HK-2 (cell line): ENCODE results near the gene GPBP1.
"Not testable (repeated sequence)": the region's sequence is repeated elsewhere in the genome, so short reads cannot be mapped to it uniquely, and the experiment has no call there.

Experiments used
- DNase-seq: peaks from one replicate; pipeline ENCODE4 v3.0.0-alpha.2; 2018; ENCODE audit not compliant: unreplicated experiment

GPBP1 gene

DNA sequence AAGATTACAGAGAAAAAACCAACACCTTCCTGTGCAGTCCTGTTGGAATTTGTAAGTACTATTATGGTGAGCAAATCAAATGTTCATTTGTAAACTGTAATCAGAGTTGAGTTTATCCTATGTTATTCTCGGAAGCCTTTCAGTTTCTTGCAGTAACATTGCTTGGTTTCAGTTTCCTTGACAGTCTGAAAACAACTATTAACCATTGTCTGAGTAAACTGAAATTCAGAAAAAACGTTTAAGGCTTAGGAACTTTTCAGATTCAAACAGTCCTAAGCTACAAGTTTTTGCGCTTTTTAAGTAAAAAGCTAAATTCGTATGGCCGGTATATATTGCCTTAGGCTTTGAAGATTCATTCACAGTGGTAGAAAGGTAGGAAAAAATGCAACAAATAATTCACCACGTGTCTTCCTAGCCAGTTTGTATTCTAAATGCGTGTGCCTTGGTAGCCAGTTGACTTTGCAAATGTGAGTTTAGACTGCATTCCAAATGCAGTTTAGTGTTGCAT is 2.5 kb downstream of the GPBP1 start:
- DNase-seq: no peak

DNA sequence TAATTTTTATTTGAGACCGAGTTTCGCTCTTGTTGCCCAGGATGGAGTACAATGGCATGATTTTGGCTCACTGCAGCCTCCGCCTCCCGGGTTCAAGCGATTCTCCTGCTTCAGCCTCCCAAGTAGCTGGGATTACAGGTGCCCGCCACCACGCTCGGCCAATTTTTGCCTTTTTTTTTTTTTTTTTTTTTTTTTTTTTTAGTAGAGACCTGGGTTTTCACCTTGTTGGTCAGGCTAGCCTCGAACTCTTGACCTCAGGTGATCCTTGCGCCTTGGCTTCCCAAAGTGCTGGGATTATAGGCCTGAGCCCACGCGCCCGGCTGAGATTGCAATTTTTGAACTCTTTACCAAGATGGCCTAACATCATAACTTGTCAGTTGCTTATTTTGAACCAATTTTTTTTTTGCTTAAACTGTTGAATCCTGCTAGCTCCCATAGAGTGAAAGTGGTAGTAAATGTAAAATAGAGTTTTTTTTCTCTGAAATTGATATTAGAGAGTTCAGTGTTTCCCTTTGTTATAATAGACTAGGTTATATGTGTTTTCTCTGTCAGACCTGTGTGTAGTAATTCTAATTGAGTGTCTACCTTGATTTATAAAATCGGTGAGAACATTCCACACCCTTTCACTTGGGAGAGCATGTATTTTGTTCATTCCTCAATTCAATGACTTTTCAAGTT is 3.8 kb downstream of the GPBP1 start:
- DNase-seq: no peak

DNA sequence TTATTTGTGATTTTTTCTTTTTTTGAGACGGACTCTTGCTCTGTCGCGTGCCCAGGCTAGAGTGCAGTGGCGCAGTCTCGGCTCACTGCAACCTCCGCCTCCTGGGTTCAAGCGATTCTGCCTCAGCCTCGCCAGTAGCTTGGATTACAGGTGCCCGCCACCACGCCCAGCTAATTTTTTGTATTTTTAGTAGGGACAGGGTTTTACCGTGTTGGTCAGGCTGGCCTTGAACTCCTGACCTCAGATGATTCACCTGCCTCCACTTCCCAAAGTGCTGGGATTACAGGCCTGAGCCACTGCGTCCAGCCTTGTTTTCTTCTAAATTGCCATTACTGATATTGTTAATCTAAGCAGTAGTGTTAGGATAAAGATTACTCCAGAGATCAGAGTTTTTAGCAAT is 4.4 kb downstream of the GPBP1 start:
- not testable (repeated sequence) for DNase-seq

DNA sequence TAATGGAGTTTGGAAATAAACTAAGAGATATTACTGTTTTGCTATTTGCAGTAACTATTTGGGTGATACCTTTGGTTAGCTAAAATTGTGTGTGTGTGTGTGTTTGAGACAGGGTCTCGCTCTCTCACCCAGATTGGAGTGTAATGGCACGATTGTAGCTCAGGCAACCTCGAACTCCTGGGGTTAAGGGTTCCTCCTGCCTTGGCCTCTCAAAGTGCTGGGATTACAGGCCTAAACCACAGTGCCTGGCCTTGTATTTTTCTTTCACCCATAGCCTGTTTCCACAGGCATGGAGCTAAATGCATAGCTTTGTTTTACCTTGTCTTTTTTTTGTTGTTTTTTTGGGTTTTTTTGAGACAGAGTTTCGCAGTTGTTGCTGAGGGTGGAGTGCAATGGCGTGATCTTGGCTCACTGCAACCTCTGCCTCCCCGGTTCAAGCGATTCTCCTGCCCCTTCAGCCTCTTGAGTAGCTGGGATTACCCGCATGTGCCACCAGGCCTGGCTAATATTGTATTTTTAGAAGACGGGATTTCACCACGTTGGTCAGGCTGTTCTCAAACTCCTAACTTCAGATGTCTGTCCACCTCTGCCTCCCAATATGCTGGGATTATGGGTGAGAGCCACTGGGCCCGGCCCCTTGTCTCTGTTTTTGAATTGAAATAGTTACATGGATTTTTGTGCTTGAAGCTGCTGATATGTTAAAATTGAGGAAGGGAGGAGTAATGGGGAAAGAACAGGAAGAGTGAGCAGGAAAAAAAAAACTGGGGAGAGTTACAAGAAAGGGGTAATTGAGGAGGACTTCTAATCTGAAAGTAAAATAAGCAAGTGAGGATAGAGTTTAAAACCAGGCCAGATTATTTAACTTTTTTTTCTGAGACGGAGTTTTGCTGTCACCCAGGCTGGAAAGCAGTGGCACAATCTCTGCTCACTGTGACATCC is 5.7 kb downstream of the GPBP1 start:
- DNase-seq: no peak

DNA sequence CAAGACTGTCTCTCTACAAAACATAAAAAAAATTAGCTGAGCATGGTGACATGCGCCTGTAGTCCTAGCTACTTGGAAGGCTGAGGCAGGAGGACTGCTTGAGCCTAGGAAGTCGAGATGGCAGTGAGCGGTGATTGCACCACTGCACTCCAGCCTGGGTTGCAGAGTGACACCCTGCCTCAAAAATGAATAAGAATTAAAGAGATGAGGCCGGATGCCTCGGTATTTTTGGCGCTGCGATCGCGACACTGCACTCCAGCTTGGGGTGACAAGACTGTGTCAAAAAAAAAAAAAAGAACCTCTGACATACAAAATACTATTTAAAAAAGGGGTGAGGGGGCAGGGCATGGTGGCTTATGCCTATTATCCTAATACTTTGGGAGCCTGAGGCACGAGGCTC is 7.3 kb downstream of the GPBP1 start:
- no peak for DNase-seq

DNA sequence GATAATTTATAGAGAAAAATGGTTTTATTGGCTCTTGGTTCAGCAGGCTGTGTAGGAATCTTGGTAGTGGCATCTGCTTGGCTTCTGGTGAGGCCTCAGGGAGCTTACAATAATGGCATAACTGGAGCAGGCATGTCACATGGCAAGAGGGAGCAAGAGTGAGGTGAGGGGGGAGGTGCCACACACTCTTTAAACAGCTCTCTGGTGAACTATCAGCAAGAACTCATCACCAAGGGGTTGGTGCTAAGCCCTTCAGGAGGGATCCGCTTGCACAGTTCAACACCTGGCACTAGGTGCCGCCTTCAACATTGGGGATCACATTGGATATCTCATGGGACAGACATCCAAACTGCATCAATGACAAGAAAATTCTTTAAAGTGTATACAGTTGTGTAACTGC is 10.5 kb downstream of the GPBP1 start:
- DNase-seq: no peak

DNA sequence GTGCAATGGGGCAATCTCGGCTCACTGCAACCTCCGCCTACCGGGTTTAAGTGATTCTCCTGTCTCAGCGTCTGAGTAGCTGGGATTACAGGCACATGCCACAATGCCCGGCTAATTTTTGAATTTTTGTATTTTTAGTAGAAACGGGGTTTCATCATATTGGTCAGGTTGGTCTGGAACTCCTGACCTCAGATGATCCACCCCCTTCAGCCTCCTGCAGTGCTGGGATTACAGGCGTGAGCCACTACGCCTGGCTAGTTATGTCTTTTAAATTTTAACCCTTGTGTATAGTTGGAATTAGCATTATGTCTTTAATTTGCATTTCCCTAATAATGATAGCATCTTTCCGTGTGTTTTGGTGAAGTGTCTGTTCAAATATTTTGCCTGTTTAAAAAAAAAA is 11.5 kb downstream of the GPBP1 start:
- no peak for DNase-seq

DNA sequence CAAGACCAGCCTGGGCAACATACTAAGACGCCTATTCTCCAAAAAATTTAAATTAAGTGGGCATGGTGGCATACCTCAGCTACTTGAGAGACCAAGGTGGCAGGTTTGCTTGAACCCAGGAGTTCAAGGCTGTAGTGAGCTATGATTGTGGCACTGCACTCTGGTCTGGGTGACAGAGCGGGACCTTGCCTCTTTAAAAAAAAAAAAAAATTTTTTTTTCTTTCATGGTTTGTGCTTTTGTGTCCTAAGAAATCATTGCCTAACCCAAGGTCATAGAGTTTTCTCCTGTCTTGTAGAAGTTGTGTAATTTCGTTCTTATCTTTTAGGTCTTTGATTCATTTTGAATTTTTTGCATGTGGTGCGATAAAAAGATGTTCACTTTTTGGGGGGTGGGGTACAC is 12.3 kb downstream of the GPBP1 start:
- no peak for DNase-seq

DNA sequence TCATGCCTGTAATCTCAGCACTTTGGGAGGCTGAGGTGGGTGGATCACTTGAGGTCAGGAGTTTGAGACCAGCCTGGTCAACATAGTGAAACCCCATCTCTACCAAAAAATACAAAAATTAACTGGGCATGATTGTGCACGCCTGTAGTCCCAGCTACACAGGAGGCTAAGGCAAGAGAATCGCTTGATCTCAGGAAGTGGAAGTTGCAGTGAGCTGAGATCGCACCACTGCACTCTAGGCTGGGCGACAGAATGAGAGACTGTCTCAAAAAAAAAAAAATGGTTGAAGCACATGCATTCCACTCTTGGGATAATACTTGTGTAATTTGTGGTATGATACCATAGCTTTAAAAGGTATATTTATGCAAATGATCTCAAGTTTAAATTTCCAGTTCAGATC is 14.1 kb downstream of the GPBP1 start:
- DNase-seq: not testable (repeated sequence)

DNA sequence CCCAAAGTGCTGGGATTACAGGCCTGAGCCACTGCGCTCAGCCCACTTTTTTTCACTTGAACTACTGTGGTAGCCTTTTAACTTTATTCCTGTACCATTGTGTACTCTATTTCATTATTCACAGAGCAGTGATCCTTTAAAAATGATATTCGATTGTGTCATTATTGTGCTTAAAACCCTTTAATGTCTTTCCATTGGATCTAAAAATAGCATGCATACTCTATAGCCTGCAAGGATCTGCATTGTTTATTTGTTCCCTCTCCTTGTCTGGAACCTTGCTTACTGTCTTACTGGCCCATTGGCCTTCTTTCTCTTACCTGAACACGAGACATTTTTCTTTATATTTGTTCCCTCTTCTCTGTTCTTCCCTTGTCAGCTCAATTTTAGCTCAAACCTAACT is 15.7 kb downstream of the GPBP1 start:
- no peak for DNase-seq

DNA sequence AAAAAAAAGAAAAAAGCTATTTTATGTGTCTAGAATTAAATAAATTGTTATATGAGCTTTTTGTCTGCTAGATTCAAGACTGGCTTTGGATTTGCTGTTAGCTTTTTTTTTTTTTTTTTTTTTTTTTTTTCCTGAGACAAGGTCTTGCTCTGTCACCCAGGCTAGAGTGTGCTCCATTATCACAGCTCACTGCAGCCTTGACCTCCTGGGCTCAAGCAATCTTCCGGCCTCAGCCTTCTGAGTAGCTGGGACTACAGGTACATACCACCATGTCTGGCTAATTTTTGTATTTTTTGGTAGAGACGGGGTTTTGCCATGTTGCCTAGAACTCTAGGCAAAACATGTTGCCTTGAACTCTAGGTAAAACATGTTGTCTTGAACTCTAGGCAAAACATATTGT is 16.7 kb downstream of the GPBP1 start:
- DNase-seq: no peak

DNA sequence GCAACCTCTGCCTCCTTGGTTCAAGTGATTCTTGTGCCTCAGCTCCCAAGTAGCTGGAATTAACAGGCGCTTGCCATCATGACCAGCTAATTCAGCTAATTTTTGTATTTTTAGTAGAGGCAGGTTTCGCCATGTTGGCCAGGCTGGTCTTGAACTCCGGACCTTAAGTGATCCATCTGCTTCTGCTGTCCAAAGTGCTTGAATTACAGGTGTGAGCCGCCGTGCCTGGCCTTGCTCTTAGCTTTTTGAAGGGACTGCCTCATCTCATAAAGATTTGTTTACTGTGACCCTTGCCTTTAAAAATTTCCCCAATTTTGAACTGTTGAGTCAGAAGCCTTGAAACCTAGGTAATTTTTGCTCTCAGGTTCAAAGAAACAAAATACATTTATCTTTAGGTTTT is 17.3 kb downstream of the GPBP1 start:
- no peak for DNase-seq

DNA sequence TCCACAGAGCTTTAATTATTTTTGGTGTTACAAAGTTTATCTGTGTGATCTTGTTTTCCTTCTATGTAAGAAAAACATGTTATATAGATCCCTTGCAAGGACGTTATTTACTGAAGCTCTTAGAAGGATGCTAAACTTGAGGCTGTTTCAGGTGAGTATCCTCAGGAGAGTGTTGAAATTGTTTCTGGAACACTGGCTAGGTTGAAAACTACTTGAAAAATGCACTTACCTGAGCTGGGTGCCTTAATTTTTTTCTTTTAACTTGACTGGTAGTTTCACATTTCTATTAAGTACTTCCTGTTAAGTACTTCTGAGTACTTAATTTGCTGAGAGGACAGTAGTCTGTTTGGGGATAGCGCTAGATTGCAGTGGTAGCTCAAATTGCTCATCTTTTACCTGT is 18.1 kb downstream of the GPBP1 start:
- no peak for DNase-seq

DNA sequence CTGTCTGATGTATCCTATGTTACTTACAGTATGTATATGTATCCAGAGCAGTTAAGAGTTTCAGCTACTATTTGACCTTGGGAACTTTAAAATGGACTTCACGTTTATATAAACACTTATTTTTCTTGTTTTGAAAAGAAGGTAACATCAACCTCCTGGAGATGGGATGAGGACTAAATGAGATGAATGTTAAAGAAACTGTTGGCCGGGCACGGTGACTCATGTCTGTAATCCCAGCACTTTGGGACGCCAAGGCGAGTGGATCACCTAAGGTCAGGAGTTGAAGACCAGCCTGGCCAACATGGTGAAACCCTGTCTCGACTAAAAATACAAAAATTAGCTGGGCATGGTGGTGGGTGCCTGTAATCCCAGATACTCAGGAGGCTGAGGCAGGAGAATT is 19.0 kb downstream of the GPBP1 start:
- not testable (repeated sequence) for DNase-seq

DNA sequence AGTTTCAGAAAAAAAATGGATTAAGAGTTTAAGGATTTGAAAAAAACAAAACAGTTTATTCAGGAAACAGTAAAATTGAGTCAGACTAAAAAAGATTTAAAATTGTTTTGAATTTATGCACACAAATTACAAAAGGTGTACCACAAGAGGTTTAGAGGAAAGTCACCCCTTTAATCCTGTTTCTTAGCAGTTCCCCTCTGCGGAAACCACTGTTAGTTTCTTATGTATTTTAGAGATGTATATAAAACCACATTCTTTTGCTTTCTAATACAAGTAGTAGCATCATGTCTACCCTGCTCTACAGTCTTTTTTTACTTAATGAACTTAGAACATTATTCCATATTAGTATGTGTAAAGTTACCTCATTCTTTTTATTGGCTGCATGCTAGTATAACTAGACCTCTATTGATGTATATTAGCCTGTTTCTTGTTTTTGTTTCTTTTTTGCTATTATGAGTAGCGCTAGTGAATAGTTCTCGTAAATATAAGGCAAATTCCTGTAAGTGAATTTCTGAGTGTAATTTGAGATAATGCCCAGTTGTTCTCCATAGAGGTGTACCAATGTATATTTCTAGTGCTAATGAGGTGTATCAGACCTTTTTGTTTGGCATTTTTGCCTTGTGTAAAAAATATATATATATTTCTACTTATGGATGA is 20.0 kb downstream of the GPBP1 start:
- no peak for DNase-seq

DNA sequence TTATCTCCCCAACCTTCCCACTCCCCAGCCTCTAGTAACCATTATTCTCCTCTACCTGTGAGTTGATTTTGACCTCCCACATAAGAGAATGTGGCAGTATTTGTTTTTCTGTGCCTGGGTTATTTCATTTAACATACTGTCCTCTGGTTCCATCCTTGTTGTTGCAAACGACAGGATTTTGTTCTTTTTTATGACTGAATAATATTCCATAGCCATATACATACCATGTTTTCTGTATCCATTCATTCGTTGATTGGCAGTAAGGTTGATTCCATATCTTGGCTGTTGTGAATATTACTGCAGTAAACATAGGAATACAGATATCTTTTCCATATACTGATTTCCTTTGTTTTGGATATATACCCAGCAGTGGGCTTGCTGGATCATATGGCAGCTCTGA is 20.8 kb downstream of the GPBP1 start:
- DNase-seq: no peak

DNA sequence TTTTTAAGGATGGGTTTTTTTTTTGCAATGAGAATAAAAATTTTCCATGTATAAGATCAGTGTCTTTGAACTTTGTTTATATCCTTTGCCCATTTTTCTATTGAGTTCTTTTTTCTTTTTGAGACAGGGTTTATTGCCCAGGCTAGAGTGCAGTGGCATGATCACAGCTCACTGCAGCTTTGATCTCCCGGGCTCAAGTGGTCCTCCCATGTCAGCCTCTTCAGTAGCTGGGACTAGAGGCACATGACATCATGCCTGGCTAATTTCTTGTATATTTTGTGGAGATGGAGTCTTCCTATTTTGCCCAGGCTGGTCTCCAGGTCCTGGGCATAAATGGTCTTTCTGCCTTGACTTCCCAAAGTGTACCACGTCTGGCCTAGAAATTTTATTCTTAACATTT is 21.2 kb downstream of the GPBP1 start:
- DNase-seq: no peak

DNA sequence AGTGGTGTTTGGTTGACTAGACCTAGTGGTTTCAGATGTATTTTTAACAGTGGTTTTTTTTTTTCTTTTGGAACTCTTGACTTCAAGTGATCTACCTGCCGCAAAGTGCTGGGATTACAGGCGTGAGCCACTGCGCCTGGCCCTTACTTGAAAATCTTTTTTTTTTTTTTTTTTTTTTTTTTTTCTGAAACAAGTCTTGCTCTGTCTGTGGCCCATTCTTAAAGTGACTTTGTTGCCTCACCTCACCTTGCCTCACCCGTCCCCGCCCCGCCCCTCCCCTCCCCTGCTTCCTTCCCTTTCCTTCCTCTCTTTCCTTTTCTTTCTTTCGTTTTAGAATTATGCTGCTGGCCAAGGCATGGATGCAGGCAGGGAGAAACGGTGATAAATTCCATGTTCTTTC is 26.0 kb downstream of the GPBP1 start:
- DNase-seq: no peak

DNA sequence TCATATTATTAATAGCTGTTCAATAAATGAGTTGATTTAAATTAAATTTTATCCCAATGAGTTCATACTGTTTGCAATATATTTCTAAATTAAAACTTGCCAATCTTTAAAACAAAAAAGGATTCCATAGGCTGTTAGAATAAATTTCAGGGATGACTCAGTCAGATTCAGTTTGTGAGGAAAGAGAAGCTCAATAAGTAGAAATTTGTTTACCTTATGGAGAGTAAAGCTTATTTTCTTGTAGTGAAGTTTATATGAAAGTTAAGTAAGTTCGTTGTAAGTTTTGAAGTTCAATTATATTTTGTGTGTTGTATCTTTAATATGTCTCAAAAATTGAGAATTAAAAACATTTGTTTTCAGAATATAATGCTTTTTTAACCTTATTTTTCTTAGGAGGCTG is 29.0 kb downstream of the GPBP1 start:
- DNase-seq: no peak

DNA sequence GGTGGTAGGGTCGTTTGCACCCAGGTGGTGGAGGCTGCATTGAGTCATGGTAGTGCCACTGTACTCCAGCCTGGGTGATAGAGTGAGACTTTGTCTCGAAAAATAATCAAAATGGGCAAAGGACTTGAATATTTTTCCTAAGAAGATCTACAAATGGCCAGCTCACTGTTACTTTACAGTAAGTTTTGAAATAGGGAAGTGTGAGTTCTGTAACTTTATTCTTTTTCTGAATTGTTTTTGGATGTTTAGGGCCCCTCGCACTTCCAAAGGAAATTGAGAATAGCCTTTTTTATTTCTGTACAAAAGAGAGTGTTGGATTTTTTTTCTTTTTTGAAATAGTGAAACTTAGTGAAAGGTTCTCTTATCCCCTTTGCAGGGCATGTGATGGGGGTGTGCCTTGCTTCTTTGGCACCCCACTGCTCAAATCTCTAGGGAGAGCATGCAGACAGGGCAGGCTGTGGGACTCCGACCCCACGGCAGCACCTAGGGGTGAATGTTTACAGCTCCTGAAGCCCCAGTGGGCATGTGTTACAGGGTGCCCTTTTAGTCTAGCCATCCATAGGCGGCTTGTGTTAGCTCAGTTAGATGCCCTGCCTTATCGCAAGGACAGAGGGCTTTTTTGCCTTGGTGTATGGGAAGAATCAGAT is 33.3 kb downstream of the GPBP1 start:
- DNase-seq: no peak

DNA sequence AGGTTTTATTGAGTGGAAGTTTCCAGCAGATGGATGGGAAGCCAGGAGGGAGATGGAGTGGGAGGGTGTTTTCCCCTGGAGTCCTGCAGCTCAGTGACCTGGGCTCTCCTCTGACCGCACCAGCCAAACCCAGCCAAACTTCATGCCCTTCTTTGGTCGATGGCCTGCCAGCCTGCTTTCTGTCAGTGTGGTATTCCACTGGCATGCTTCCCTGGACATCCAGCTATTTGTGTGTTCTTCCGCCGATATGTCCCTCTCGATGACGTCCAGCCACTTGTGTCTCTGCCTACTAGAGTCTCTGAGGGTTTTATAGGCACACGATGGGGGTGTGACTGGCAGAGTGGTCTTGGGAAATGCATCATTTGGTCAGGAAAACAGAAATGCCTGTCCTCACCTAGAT is 33.8 kb downstream of the GPBP1 start:
- DNase-seq: no peak
